B cell (primary cell): ENCODE measurements around the gene USP49. TPM values are rescaled to one million over a fixed set of nuclear protein-coding genes. Genes with fewer than 3 reads are reported as not detected.

Experiments used
- ATAC-seq: fragments of 200-7000 bp; cut with Tn5 transposase; one replicate; pipeline ENCODE4 v1.10.0; 2021; ENCODE audit warnings: low read depth, mild to moderate bottlenecking, moderate number of reproducible peaks, moderate library complexity
- CTCF ChIA-PET: fragments of 350-600 bp; sonication (Branson Sonifier 250); formaldehyde crosslinking; loops from one replicate; lab custom pipeline; 2021; ENCODE audit warnings: antibody characterized with exemption, inconsistent platforms; lab: Charles Lee
- POLR2A ChIA-PET: fragments of 350-600 bp; sonication (Branson Sonifier 250); formaldehyde crosslinking; loops from one replicate; lab custom pipeline; 2021; ENCODE audit warnings: antibody characterized with exemption; lab: Charles Lee
- DNase-seq: peaks from one replicate; pipeline ENCODE4 v3.0.0; 2013
- H2AFZ ChIP-seq: 2 replicates; pipeline ENCODE4 v1.6.1; 2012; ENCODE audit warnings: mild to moderate bottlenecking, low read depth, low read length; ENCODE audit not compliant: insufficient read depth, poor library complexity, severe bottlenecking
- H3K27ac ChIP-seq, 2 donors: 1 replicate in 1 of 2; 2 replicates in 1 of 2; pipeline ENCODE4 v1.5.1; 2012 to 2013; ENCODE audit warnings: low read length in 2 of 2, mild to moderate bottlenecking in 2 of 2, moderate library complexity in 1 of 2
- H3K27me3 ChIP-seq, 4 experiments: fragments of 200-600 bp in 1 of 4; sonication (generic) in 1 of 4; replicated peaks in 1 of 4; 1 replicate in 2 of 4; 2 replicates in 2 of 4; pipeline versions ENCODE4 v1.6.1 to v1.7.0; 2013 to 2016; ENCODE audit warnings: low read length in 3 of 4, mild to moderate bottlenecking in 2 of 4, mixed read lengths in 1 of 4, moderate library complexity in 1 of 4; ENCODE audit not compliant: insufficient read depth in 4 of 4, control insufficient read depth in 3 of 4; ENCODE audit errors: control extremely low read depth in 1 of 4
- H3K36me3 ChIP-seq, 2 experiments: replicated peaks in 1 of 2; 1 replicate in 1 of 2; 2 replicates in 1 of 2; pipeline versions ENCODE4 v1.6.1 to v1.7.1; 2013; ENCODE audit warnings: low read length in 1 of 2; ENCODE audit not compliant: insufficient read depth in 2 of 2, control insufficient read depth in 1 of 2; ENCODE audit errors: control extremely low read depth in 1 of 2, extremely low read depth in 1 of 2
- H3K4me1 ChIP-seq, 2 donors: fragments of 200-600 bp in 1 of 2; sonication (generic) in 1 of 2; 1 replicate in 1 of 2; 2 replicates in 1 of 2; pipeline versions ENCODE4 v1.5.1 to v1.6.1; 2013 to 2017; ENCODE audit warnings: low read length in 2 of 2; ENCODE audit not compliant: control insufficient read depth in 2 of 2, insufficient read depth in 2 of 2
- H3K4me2 ChIP-seq: replicated peaks from 2 replicates; pipeline ENCODE3; 2012; ENCODE audit warnings: mild to moderate bottlenecking, low read depth, low read length; ENCODE audit not compliant: poor library complexity, severe bottlenecking
- H3K4me3 ChIP-seq, 5 experiments: fragments of 200-600 bp in 1 of 5; sonication (generic) in 1 of 5; 1 replicate in 3 of 5; 2 replicates in 2 of 5; pipeline versions ENCODE4 v1.5.1 to v1.7.0; 2011 to 2016; ENCODE audit warnings: low read length in 4 of 5, mild to moderate bottlenecking in 4 of 5, low read depth in 2 of 5, control low read depth in 1 of 5, moderate library complexity in 1 of 5; ENCODE audit not compliant: insufficient read depth in 1 of 5; ENCODE audit errors: control extremely low read depth in 1 of 5, extremely low read depth in 1 of 5
- H3K79me2 ChIP-seq: fragments of 200-600 bp; sonication (generic); one replicate; pipeline ENCODE4 v1.6.0; 2016; ENCODE audit warnings: low read length; ENCODE audit not compliant: control insufficient read depth, insufficient read depth
- H3K9ac ChIP-seq: fragments of 200-600 bp; sonication (generic); 2 replicates; pipeline ENCODE4 v1.6.1; 2017; ENCODE audit warnings: mild to moderate bottlenecking, low read length, moderate library complexity
- H3K9me3 ChIP-seq, 3 donors: one replicate each; pipeline versions ENCODE4 v1.6.1 to v1.7.1; 2013; ENCODE audit warnings: low read length in 2 of 3; ENCODE audit not compliant: control insufficient read depth in 2 of 3, insufficient read depth in 1 of 3; ENCODE audit errors: control extremely low read depth in 1 of 3
- H4K20me1 ChIP-seq: 2 replicates; pipeline ENCODE4 v1.6.0; 2012; ENCODE audit warnings: mild to moderate bottlenecking, low read length; ENCODE audit not compliant: insufficient read depth, control insufficient read depth, poor library complexity, severe bottlenecking
- H3K27ac Mint-ChIP-seq: one replicate; pipeline ENCODE4 v1.8.0; 2021; ENCODE audit warnings: mixed read lengths
- H3K27me3 Mint-ChIP-seq: one replicate; pipeline ENCODE4 v1.8.0; 2021; ENCODE audit warnings: mixed read lengths
- H3K4me1 Mint-ChIP-seq: one replicate; pipeline ENCODE4 v1.8.0; 2021; ENCODE audit warnings: mixed read lengths
- H3K4me3 Mint-ChIP-seq: one replicate; pipeline ENCODE4 v1.8.0; 2021; ENCODE audit warnings: mixed read lengths
- H3K9me3 Mint-ChIP-seq: one replicate; pipeline ENCODE4 v1.8.0; 2022; ENCODE audit warnings: mixed read lengths; ENCODE audit not compliant: insufficient read depth
- EZH2 ChIP-seq: IDR thresholded peaks from 2 replicates; pipeline ENCODE4 v1.6.1; 2012; ENCODE audit warnings: borderline replicate concordance, low read depth, mild to moderate bottlenecking, moderate library complexity, low read length; ENCODE audit not compliant: insufficient read depth, poor library complexity, severe bottlenecking
- WGBS: methylation state at CpG from one replicate; pipeline ENCODE4 v1.1.5; 2013; ENCODE audit warnings: missing lambda C conversion rate; ENCODE audit not compliant: insufficient coverage; 5-methylcytosine and 5-hydroxymethylcytosine counted together
- intact Hi-C: fragments of 100-400 bp; cut with micrococcal nuclease; formaldehyde crosslinking; loops from one replicate; pipeline ENCODE4 v1.10.0; 2022
- polyA plus RNA-seq: library from polyadenylated mRNA; depleted of rRNA; stranded (reverse); fragments of >200 nt; gene quantifications from 2 replicates; pipeline ENCODE4 v1.2.3, GENCODE V29; 2012
- total RNA-seq, 2 donors: library from RNA; stranded (reverse); fragments of 120-200 nt in 1 of 2; gene quantifications; 1 replicate in 1 of 2; 2 replicates in 1 of 2; pipeline versions ENCODE4 v1.2.3 to v1.2.4, GENCODE V29; 2013 to 2022
- TF ChIP-seq, protein P1 (sequence below): fragments of 200-600 bp; IDR thresholded peaks from one replicate; pipeline ENCODE4 v1.8.0; 2022; ENCODE audit warnings: antibody characterized with exemption, mild to moderate bottlenecking

Gene USP49
- total and polyA plus RNA-seq, 2 donors (not counting 1 experiment from before 2014, with no cell fraction given) = 2.6 to 9.9 TPM

DNA sequence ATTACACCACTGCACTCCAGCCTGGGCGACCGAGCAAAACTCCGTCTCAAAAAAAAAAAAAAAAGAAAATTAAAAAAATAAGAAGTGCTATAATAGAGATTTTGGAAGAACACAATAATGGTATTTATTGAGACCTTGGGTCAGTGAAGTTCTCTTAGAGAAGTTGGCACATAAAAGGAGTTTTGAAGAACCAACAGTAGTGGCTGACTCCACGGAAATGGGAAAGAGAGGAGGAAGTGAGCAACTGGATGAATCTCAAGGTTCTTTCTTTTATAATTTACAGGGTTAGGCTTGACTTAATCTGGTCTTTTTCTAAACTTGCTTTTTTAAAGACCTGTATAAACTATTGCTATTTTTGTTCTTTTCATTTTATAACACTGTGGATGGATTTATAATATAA lies 54.8 kb downstream of the USP49 start:
- no peaks in the 10 kb centered on the region for H3K27me3 Mint-ChIP-seq
- intact Hi-C loops = no loop called here
- H3K27ac ChIP-seq = no peak overlapping the region
- no peaks in the 10 kb centered on the region for H3K4me1 Mint-ChIP-seq
- H3K9me3 Mint-ChIP-seq = no peaks in the 10 kb centered on the region
- H3K4me3 ChIP-seq = no peak overlapping the region
- H3K4me2 ChIP-seq = no peak overlapping the region
- no peak for DNase-seq
- TF ChIP-seq, protein P1, sequence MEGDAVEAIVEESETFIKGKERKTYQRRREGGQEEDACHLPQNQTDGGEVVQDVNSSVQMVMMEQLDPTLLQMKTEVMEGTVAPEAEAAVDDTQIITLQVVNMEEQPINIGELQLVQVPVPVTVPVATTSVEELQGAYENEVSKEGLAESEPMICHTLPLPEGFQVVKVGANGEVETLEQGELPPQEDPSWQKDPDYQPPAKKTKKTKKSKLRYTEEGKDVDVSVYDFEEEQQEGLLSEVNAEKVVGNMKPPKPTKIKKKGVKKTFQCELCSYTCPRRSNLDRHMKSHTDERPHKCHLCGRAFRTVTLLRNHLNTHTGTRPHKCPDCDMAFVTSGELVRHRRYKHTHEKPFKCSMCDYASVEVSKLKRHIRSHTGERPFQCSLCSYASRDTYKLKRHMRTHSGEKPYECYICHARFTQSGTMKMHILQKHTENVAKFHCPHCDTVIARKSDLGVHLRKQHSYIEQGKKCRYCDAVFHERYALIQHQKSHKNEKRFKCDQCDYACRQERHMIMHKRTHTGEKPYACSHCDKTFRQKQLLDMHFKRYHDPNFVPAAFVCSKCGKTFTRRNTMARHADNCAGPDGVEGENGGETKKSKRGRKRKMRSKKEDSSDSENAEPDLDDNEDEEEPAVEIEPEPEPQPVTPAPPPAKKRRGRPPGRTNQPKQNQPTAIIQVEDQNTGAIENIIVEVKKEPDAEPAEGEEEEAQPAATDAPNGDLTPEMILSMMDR = no peak
- TF ChIP-seq EZH2 = no peak
- no CpG with 5 or more reads among the region's 4 CpGs for WGBS
- H3K9ac ChIP-seq = no peak overlapping the region
- H3K79me2 ChIP-seq = no peaks in the 10 kb centered on the region
- H3K27ac Mint-ChIP-seq = no peak overlapping the region
- no peak overlapping the region for H3K4me3 Mint-ChIP-seq
- no peaks in the 10 kb centered on the region for H3K9me3 ChIP-seq
- no peaks in the 10 kb centered on the region for H3K36me3 ChIP-seq
- CTCF ChIA-PET = interaction anchor here (9.6 kb wide), 1 partner anchor 204 kb away, joined by 176 read pairs; no protein-coding TSS in a partner anchor
- POLR2A ChIA-PET = no interaction called here
- no peaks in the 10 kb centered on the region for H3K4me1 ChIP-seq
- no peaks in the 10 kb centered on the region for H4K20me1 ChIP-seq
- H3K27me3 ChIP-seq = no peaks in the 10 kb centered on the region
- H2AFZ ChIP-seq = no peak overlapping the region
- no peak for ATAC-seq

DNA sequence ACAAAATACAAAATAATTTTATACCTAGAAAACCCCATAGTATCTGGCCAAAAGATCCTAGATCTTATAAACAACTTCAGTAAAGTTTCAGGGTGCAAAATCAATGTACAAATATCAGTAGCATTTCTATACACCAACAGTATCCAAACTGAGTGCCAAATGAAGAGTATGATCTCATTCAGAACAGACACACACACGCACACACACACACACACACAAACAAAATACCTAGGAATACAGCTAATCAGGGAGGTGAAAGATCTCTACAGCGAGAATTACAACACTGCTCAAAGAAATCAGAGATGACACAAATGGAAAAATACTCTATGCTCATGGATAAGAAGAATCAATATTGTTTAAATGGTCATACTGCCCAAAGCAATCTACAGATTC lies 58.5 kb downstream of the USP49 start:
- Histone ChIP-seq H3K4me1 (no peaks in the 10 kb centered on the region), H3K9me3 (no peaks in the 10 kb centered on the region), H3K79me2 (no peaks in the 10 kb centered on the region), H2AFZ (no peak overlapping the region), H3K36me3 (no peaks in the 10 kb centered on the region), H3K9ac (no peak overlapping the region), H3K4me3 (no peak overlapping the region), H3K27ac (no peak overlapping the region), H3K4me2 (no peak overlapping the region), H3K27me3 (no peaks in the 10 kb centered on the region), H4K20me1 (no peaks in the 10 kb centered on the region)
- intact Hi-C loops = no loop called here
- TF ChIP-seq EZH2 = no peak
- TF ChIP-seq, protein P1 = no peak
- no CpG with 5 or more reads among the region's 2 CpGs for WGBS
- ChIA-PET POLR2A (no interaction called here), CTCF (no interaction called here)
- Mint-ChIP-seq H3K4me3 (no peak overlapping the region), H3K4me1 (no peaks in the 10 kb centered on the region), H3K27me3 (no peaks in the 10 kb centered on the region), H3K9me3 (no peaks in the 10 kb centered on the region), H3K27ac (no peak overlapping the region)
- ATAC-seq (no peak), DNase-seq (no peak)
